ENCODE results near the gene ALKAL2.
A peak's percentile ranks its signal among the peaks of the same experiment; 100 is the strongest.
"Not testable (repeated sequence)": the region's sequence is repeated elsewhere in the genome, so short reads cannot be mapped to it uniquely, and the experiment has no call there.

ALKAL2 gene

GRCh38 chr2:287911-288757 lies at the start of gene ALKAL2:
ALKAL2 (minus strand) TSS chr2:288091; CDS start chr2:287835, 256 bp downstream.
- H3K4me3 ChIP-seq (ENCODE audit: low read depth, low read length): peak within 1 kb of the TSS; percentile 38

- not testable (repeated sequence) for H3K4me3 ChIP-seq (ENCODE audit: low read depth, low read length)
Observed at GRCh38 chr2:336949-337348, 49.1 kb upstream of the ALKAL2 start.

GRCh38 chr2:336360-336759 lies 48.5 kb upstream of the ALKAL2 start:
- H3K4me3 ChIP-seq (ENCODE audit: low read depth, low read length): no peak overlapping the region

GRCh38 chr2:332592-332991 lies 44.7 kb upstream of the ALKAL2 start:
- no peak overlapping the region for H3K4me3 ChIP-seq (ENCODE audit: low read depth, low read length)

DNA sequence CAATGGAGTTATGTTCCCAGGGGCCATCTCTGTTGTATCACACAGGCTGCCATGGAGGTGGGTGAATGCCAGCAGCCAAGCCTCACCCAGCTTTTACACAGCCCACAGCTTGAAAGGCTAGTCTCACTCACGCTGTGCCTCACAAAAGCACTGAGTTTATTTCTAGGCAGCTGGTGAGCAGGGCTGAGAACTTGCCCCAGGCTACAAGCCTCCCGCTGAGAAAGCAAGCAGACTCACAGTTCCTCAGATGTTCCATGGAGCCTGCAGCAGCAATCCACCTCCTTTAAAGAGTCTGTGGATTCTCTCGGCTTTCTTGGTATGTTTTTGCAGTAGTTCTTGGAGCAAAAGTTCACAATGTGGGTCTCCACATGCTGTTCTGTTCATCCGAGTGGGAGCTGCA lies 40.9 kb upstream of the ALKAL2 start:
- no peak overlapping the region for H3K4me3 ChIP-seq (ENCODE audit: low read depth, low read length)

GRCh38 chr2:323035-323434 lies 35.1 kb upstream of the ALKAL2 start:
- H3K4me3 ChIP-seq (ENCODE audit: low read depth, low read length): no peak overlapping the region

DNA sequence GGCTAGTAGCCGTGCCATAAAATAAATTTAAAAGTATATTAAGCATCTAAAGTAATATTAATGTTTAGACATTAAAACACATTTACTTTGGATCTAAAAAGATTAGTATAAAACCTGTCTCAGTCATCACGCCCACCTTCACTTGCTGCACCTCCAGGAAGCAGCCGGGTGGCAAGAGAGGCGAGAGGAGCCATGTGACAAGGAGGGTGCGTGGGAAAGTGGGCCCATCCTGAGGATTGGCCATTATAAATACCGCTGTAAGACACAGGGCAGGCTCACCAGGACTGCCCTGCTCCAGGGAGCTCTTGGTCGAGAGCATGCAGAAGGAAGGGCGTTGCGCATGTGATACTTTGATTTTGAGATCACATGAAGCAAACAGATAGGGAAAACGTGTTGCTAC lies 34.4 kb upstream of the ALKAL2 start:
- no peak overlapping the region for H3K4me3 ChIP-seq (ENCODE audit: low read depth, low read length)

DNA sequence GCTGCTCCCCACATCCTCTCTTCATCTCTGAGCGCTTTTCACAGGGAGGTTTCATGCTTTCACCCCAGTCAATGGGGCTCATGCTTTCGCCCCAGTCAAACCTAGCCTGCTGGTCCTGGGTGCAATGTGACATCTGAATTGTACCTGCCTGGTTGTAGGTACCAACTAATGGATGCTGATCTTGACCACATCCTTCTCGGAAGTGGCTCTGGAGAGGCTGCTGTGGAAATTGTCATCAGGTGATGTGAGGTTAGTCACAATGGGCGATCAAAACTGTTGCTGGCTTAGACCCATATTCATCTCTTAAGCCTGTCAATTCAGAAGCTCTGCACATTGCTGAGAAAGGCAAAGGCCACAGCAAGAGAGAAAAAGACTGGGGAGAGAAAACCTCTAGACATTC lies 32.7 kb upstream of the ALKAL2 start:
- H3K4me3 ChIP-seq (ENCODE audit: low read depth, low read length): no peak overlapping the region

DNA sequence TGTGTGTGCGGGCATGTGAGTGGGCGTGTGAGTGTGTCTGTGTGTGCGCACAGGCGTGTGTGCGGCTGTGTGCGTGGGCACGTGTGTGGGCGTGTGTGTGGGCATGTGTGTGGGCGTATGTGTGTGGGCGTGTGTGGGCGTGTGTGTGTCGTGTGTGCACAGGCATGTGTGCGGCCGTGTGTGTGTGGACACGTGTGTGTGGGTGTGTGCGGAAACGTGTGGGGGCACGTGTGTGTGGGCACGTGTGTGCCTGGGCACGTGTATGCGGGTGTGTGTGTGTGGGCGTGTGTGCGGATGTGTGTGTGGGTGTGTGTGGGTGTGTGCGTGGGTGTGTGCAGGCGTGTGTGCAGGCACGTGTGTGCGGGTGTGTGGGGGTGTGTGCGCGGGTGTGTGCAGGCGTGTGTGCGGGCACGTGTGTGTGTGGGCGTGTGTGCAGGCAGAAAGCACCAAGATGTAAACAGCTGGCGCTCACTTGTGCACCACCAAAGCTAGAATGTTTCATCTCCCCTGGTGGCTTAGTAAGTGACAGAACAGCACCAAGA lies 31.2 kb upstream of the ALKAL2 start:
- H3K4me3 ChIP-seq (ENCODE audit: low read depth, low read length): no peak overlapping the region

DNA sequence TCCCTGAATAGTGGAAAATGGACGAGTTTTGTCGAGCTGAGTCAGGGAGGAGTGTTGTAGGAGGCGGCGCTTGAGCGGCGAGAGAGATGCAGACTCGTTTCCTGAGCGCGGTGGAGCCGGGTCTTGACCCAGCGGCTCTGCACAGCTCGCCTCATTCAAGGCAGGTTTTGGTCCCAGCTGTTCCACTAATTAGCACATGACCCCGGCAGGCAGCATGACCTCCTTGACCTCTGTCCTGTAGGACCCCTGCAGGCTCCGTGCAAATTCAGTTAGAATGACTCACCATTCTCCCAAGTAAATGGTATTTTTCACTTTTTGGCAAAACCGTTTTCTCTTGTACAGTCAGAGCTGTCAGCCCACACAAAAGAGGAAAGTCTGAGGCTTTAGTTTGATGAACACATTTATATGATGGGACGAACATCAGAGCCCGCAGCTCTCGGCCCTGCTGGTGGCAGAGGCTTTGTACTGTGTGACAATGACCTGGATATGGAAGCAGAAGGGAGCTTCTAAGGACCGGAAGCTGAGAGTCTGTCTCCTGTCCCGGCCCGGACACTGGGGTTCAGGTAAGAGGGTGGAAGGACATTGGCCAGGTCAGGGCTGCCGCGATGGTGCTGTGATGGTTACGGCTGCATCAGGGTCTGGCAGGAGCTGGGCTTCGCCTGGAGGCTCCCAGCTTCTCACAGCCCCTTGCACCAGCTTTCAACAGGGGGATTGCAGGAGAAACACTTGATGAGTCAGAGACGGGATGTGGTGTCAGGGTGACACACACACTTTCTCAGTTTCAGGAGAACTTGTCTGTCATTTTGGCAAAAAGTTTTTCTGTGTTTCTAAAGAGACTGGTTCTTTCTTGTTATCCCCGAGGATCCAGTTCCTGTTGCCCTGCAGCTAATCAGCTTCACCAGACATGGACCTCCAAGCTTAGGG lies 29.9 kb upstream of the ALKAL2 start:
- no peak overlapping the region for H3K4me3 ChIP-seq (ENCODE audit: low read depth, low read length)

GRCh38 chr2:316381-316780 lies 28.5 kb upstream of the ALKAL2 start:
- no peak overlapping the region for H3K4me3 ChIP-seq (ENCODE audit: low read depth, low read length)

DNA sequence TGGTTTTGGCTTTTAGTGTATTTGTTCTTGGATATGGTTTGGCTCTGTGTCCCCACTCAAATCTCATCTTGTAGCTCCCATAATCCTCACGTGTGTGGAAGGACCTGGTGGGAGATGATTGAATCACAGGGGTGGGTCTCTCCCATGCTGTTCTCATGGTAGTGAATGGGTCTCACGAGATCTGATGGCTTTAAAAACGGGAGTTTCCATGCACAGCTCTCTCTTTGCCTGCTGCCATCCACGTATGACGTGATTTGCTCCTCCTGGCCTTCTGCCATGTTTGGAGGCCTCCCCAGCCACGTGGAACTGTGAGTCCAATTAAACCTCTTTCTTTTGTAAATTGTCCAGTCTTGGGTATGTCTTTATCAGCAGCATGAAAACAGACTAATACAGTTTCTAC lies 28.0 kb upstream of the ALKAL2 start:
- H3K4me3 ChIP-seq (ENCODE audit: low read depth, low read length): not testable (repeated sequence)

GRCh38 chr2:314561-315336 lies 26.9 kb upstream of the ALKAL2 start:
- H3K4me3 ChIP-seq (ENCODE audit: low read depth, low read length): no peak overlapping the region

GRCh38 chr2:313991-314390 lies 26.1 kb upstream of the ALKAL2 start:
- H3K4me3 ChIP-seq (ENCODE audit: low read depth, low read length): no peak overlapping the region

- no peak overlapping the region for H3K4me3 ChIP-seq (ENCODE audit: low read depth, low read length)
Observed at GRCh38 chr2:310994-311393, 23.1 kb upstream of the ALKAL2 start.

- no peak overlapping the region for H3K4me3 ChIP-seq (ENCODE audit: low read depth, low read length)
Observed at GRCh38 chr2:309954-310510, 22.1 kb upstream of the ALKAL2 start.

- no peak overlapping the region for H3K4me3 ChIP-seq (ENCODE audit: low read depth, low read length)
Observed at GRCh38 chr2:309148-309953, 21.5 kb upstream of the ALKAL2 start.

DNA sequence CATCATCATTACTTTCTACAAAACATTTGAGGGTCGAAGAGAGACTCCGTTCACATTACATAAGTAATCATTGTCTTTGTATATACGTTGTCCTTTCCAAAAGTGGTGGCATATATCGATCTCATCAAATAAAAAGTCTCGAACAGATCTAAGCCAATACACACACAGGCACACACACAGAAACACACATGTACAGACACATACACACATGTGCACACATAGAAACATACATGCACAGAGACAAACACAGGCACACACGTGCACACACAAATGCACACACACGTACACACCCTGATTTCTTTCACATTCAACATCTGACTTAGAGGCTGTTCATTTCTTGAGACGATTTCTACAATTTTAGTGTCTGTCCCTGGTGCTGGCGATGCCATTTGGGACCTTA lies 17.5 kb upstream of the ALKAL2 start:
- no peak overlapping the region for H3K4me3 ChIP-seq (ENCODE audit: low read depth, low read length)

DNA sequence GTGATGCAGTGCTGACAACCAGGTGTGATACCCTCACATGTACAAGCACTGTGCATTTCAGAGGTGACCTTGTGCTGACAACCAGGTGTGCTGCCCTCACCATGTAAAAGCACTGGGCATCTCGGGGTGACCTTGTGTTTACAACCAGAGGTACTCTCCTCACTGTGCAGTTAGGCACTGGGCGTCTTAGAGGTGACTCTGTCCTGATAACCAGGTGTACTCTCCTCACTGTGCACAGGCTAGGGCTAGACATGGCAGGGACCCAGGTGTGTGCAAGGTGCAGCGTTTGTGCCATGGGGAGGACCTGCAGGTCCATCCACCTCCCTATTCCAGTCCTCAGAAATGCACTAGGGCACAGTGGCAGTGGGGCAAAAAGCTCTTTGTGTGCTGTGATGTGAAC lies 8.5 kb upstream of the ALKAL2 start:
- H3K4me3 ChIP-seq (ENCODE audit: low read depth, low read length): no peak overlapping the region

- no peak overlapping the region for H3K4me3 ChIP-seq (ENCODE audit: low read depth, low read length)
Observed at GRCh38 chr2:295090-295489, 7.2 kb upstream of the ALKAL2 start.
